Stimulated activated CD4-positive, alpha-beta T cell treated with anti-CD3 and anti-CD28 coated beads, TNF-alpha, amount 100 ng/mL, for 48 hours (primary cell): ENCODE results near the gene PGAP1.

ENCODE experiments used
- DNase-seq, 3 donors: peaks; one replicate each; pipeline ENCODE4 v3.0.0-alpha.2; 2020; ENCODE audit warnings: low read depth in 3 of 3

PGAP1 gene

DNA sequence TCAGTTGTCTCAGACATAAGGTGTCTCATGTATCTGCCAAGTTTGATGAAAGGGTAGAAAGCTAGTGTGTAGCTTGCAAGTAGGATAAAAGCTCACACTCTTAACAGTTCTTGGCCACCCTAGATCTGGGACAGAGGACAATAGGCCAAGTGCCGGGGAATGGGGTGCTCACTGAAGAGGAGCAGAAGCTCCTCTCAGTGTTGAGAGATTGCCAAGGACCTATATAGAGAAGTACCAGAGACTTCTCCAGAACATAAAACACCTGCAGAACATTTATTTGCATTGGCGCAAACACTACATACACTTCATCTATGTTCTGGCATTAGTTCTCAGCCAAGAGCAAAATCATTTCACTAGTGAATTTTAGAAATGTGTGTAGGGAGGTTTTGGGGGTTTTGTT, 124.1 kb downstream of the PGAP1 start:
- no peak for DNase-seq

- DNase-seq, result no peak
Observed at GRCh38 chr2:196801674-196802261, 124.7 kb downstream of the PGAP1 start.

DNA sequence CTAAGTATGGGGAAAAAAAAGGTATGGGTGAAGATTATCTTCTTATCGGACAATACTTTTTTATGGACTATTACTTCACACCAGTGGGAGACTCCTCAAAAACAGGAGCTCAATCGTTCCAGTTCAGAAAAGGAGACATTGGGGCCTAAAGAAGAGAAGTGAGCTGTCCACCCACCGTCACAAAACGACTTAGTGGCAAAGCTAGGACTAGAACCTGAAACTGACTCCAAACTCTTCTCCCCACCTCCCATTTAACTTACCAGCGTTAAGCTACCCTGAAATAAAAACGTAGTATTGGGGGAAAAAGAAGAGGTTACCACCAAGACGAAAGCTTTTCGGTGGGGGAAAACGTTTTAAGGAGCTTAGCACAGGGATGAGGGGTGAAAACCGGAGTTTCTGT, 127.5 kb downstream of the PGAP1 start:
- no peak for DNase-seq

DNA sequence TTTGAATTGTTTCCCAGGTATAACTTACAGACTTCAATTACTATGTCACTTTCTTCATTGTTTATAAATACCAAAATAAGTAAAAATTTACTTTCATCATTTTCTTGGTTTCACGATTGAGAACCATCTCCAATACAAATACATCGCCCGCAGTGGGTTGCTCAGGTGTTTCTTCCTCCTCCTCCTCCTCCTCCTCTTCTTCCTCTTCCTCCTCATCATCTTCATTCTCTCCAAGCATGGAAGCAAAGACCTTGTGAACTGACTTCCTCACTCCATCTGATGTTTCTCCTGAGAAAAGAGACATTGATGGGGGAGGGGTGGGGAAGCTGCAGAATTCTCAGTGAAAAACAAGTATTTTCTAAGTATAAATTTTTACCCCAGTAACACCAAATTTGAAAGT, 133.6 kb downstream of the PGAP1 start:
- no peak for DNase-seq

DNA sequence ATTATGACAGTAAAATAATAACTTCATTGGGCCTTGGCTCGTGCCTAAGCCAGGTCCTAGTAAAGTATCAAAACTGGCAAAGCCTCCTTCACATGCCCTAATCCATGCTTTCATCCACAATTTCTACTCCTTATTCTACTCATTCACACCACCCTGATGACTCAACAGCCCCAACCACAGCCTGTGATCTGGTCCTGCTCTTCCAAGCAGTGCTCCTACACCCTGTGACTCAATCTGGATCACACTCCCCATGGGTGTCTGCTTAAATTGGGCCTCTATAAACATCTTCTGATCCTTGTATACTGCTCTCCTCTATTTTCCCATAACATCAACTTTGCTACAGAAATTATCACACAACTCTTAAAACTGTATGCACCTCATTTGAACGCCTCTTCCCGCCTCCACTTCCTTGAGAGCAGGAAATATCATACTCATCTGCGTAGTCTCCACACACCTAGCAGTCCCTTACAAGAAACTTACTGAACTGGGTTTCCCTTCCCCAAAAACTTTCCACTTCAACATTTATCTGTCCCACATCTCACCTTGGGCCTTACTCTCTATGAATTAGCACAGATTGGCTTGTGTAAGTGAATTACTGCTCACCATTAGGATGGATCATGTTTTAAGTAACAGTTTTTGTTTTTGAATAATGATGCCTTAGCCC, 142.9 kb downstream of the PGAP1 start:
- DNase-seq, result peak in 2 of 3 donors; percentile 40 to 45
